Nephron (organoid): ENCODE data around the gene TMEM161B.

Experiments
- H3K27ac Mint-ChIP-seq, 3 experiments: 2 replicates each; pipeline ENCODE4 v1.8.0; 2020; ENCODE audit warnings: mixed read lengths in 3 of 3, mild to moderate bottlenecking in 2 of 3, moderate library complexity in 1 of 3
- H3K27me3 Mint-ChIP-seq: 2 replicates; pipeline ENCODE4 v1.8.0; 2021; ENCODE audit warnings: low read depth, mild to moderate bottlenecking, moderate library complexity, mixed read lengths
- H3K36me3 Mint-ChIP-seq: 2 replicates; pipeline ENCODE4 v1.8.0; 2020; ENCODE audit warnings: low read depth, mixed read lengths
- H3K4me1 Mint-ChIP-seq: 2 replicates; pipeline ENCODE4 v1.8.0; 2020; ENCODE audit warnings: mixed read lengths
- H3K4me3 Mint-ChIP-seq, 3 experiments: 2 replicates each; pipeline ENCODE4 v1.8.0; 2020; ENCODE audit warnings: mild to moderate bottlenecking in 3 of 3, mixed read lengths in 3 of 3, moderate library complexity in 2 of 3
- H3K9me3 Mint-ChIP-seq: 2 replicates; pipeline ENCODE4 v1.8.0; 2020; ENCODE audit warnings: mixed read lengths
- TF ChIP-seq, protein P1 (sequence below), 3 experiments: fragments of 200-600 bp; sonication (generic); IDR thresholded peaks; one replicate each; pipeline ENCODE4 v1.5.0; 2021; ENCODE audit warnings: antibody characterized with exemption in 3 of 3; ENCODE audit not compliant: unreplicated experiment in 3 of 3

Gene TMEM161B

DNA sequence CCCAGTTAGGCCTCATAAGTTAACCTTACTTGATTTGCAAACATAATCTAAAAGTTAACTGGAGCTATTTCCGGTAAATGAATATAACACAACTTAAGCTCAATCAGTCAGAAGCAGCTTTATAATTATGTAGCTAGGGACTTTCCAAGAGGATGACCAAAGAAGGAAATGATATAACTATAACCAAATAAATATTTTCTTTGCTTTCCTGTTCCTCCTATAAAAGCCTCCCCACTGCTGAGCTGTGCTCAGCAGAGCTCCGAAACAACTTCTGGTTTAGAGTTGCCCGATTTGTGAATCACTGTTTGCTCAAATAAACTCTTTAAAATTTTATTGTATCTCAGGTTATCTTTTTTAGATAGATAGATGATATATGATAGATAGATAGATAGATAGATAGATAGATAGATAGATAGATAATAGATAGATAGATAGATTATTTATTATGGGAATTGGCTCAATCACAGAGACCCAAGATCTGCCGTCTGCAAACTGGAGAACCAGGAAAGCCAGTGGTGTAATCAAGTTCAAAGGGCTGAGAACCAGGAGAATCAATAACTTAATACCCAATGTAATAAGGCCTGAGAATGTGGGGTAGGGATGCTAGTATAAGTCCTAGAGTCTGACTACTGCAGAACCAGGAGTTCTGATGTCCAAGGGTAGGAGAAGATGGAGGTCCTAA is 19.3 kb upstream of the TMEM161B start:
- H3K27me3 Mint-ChIP-seq, result no peaks in the 10 kb centered on the region
- TF ChIP-seq, protein P1, sequence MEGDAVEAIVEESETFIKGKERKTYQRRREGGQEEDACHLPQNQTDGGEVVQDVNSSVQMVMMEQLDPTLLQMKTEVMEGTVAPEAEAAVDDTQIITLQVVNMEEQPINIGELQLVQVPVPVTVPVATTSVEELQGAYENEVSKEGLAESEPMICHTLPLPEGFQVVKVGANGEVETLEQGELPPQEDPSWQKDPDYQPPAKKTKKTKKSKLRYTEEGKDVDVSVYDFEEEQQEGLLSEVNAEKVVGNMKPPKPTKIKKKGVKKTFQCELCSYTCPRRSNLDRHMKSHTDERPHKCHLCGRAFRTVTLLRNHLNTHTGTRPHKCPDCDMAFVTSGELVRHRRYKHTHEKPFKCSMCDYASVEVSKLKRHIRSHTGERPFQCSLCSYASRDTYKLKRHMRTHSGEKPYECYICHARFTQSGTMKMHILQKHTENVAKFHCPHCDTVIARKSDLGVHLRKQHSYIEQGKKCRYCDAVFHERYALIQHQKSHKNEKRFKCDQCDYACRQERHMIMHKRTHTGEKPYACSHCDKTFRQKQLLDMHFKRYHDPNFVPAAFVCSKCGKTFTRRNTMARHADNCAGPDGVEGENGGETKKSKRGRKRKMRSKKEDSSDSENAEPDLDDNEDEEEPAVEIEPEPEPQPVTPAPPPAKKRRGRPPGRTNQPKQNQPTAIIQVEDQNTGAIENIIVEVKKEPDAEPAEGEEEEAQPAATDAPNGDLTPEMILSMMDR (IDR thresholded peaks at IDR 0.05; ENCODE audit: unreplicated experiment in 3 of 3), result no peak
- no peaks in the 10 kb centered on the region for H3K4me1 Mint-ChIP-seq
- H3K4me3 Mint-ChIP-seq, result no peak overlapping the region
- peaks cover 5% of the 10 kb centered on the region for H3K36me3 Mint-ChIP-seq
- H3K9me3 Mint-ChIP-seq, result no peaks in the 10 kb centered on the region
- no peak overlapping the region for H3K27ac Mint-ChIP-seq

DNA sequence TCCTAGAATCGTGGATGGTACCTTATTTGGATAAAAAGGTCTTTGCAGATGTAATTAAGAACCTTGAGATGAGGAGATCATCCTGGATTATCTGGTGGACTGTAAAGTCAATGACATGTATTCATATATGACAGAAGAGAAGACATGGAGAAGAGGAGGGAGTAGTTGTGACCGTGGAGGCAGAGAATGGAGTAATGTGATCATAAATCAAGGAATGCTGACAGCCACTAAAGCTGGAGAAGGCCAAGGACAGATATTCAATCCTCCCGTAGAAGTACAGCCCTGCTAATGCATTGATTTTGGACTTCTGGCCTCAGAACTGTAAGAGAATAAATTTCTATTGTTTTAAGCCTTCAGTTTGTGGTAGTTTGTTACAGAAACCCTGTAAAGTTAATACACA is 18.7 kb upstream of the TMEM161B start:
- Mint-ChIP-seq H3K4me3 (no peak overlapping the region), H3K4me1 (no peaks in the 10 kb centered on the region), H3K36me3 (peaks cover 10% of the 10 kb centered on the region), H3K9me3 (no peaks in the 10 kb centered on the region), H3K27me3 (no peaks in the 10 kb centered on the region), H3K27ac (no peak overlapping the region)
- TF ChIP-seq, protein P1 (IDR thresholded peaks at IDR 0.05; ENCODE audit: unreplicated experiment in 3 of 3), result no peak

DNA sequence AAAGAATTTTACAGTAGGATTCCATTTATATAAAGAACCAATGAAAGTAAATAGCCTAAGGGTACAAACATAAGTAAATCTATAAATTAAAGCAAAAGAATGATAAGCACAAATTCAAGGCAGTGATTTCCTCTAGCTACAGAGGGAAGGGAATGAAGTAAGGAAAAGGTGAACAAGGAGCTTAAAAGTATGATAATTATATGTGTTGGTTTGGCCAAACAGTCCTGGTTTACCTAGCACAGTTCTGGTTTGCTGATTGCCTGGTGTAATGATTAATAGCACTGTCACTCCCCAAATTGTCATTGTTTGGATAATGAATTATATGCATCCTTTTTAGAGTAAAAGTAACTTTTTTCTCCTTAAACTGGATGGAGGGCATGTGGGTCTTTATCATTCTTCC is 15.0 kb upstream of the TMEM161B start:
- H3K27ac Mint-ChIP-seq, result no peak overlapping the region
- H3K4me1 Mint-ChIP-seq, result no peaks in the 10 kb centered on the region
- TF ChIP-seq, protein P1 (IDR thresholded peaks at IDR 0.05; ENCODE audit: unreplicated experiment in 3 of 3), result no peak
- H3K4me3 Mint-ChIP-seq, result no peak overlapping the region
- peaks cover 14% of the 10 kb centered on the region for H3K36me3 Mint-ChIP-seq
- H3K9me3 Mint-ChIP-seq, result no peaks in the 10 kb centered on the region
- no peaks in the 10 kb centered on the region for H3K27me3 Mint-ChIP-seq

DNA sequence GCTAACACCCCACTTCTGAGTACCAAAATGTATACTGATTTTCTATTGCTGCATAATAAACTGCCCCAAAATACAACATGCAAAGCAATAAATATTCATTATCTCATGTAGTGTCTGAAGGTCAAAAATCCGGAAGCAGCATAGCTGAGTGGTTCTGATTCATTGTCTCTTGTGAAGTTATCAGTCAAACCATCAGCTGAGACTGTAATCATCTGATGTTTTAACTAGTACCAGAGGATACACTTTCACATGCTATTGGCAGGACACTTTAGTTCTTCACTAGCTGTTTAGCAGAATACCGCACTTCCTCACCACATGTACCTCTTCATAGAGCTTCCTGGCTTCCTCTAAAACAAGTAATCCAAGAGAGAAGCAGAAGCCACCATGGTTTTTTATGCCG is 12.7 kb upstream of the TMEM161B start:
- Mint-ChIP-seq H3K27ac (no peak overlapping the region), H3K9me3 (peaks cover 4% of the 10 kb centered on the region), H3K4me3 (no peak overlapping the region), H3K36me3 (peaks cover 20% of the 10 kb centered on the region), H3K4me1 (no peaks in the 10 kb centered on the region), H3K27me3 (no peaks in the 10 kb centered on the region)
- TF ChIP-seq, protein P1 (IDR thresholded peaks at IDR 0.05; ENCODE audit: unreplicated experiment in 3 of 3), result no peak

DNA sequence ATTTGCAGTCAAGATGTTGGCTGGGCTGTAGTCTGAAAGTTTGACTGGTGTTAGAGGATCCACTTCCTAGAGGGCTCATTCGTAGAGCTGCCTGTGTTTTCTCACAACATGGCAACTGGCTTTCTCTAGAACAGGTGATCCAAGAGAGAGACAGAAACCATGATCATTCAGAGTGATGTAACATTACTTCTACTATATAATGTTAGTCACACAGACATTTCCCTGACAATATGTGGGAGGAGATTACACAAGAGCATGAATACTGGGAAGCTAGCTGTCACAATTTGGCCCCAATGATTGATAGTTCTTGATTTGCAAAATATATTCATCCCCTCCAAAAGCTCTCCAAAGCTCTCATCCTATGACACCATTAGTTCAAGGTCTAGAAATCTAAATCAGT is 10.9 kb upstream of the TMEM161B start:
- H3K36me3 Mint-ChIP-seq, result peaks cover 36% of the 10 kb centered on the region
- H3K9me3 Mint-ChIP-seq, result peaks cover 4% of the 10 kb centered on the region
- no peak overlapping the region for H3K4me3 Mint-ChIP-seq
- H3K27me3 Mint-ChIP-seq, result no peaks in the 10 kb centered on the region
- TF ChIP-seq, protein P1 (IDR thresholded peaks at IDR 0.05; ENCODE audit: unreplicated experiment in 3 of 3), result no peak
- H3K27ac Mint-ChIP-seq, result no peak overlapping the region
- H3K4me1 Mint-ChIP-seq, result no peaks in the 10 kb centered on the region

DNA sequence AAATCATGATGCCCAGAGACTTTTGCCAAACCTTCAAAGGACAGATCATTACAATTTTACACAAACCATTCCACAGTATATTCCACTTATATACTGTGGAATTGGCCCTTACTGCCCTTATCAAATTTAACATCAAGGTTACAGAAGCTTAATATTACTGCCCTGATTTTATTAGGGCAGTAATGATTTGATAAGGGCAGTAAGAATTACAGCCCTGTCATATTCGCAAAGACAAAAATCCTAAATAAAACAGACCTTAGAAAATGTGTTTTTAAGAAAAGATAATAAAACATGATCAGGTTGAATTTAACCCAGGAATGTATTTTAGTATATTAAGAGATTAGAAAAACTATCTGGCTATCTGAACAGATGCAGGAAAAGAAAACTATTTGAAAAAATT is 7.7 kb upstream of the TMEM161B start:
- TF ChIP-seq, protein P1 (IDR thresholded peaks at IDR 0.05; ENCODE audit: unreplicated experiment in 3 of 3), result no peak
- peaks cover 5% of the 10 kb centered on the region for H3K4me1 Mint-ChIP-seq
- H3K27me3 Mint-ChIP-seq, result no peaks in the 10 kb centered on the region
- H3K36me3 Mint-ChIP-seq, result peaks cover 43% of the 10 kb centered on the region
- H3K9me3 Mint-ChIP-seq, result peaks cover 4% of the 10 kb centered on the region
- H3K27ac Mint-ChIP-seq, result no peak overlapping the region
- H3K4me3 Mint-ChIP-seq, result no peak overlapping the region
